Measurements from ENCODE around the gene ANO1. TPM values are rescaled to one million over a fixed set of nuclear protein-coding genes. Genes with fewer than 3 reads are reported as not detected.

The ANO1 gene
- total and polyA plus RNA-seq, 2 of the 8 experiments (the other 6 are each of a cell fraction or from before 2014, with no cell fraction given), result 4.7 to 5.0 TPM

GRCh38 chr11:70115778-70116177, 37.7 kb downstream of the ANO1 start:
- TF ChIP-seq EGR1 (IDR thresholded peaks at IDR 0.05; ENCODE audit: borderline replicate concordance, low read depth, low read length) (no peak), BRCA1 (IDR thresholded peaks at IDR 0.05; ENCODE audit: low read depth, low read length) (no peak), RXRA (IDR thresholded peaks at IDR 0.05; ENCODE audit: insufficient read depth, low read depth, low read length) (no peak), ASH2L (IDR thresholded peaks at IDR 0.05; ENCODE audit: low read length) (no peak), SIX5 (IDR thresholded peaks at IDR 0.05; ENCODE audit: low read depth, low read length) (no peak)
- ChIA-PET CTCF (ENCODE audit: partially characterized antibody) (interaction anchor here (1.0 to 1.7 kb wide), 4 partner anchors 26 to 199 kb away, joined by 3 to 5 read pairs (median 4); no protein-coding TSS in a partner anchor), POLR2A (ENCODE audit: partially characterized antibody) (no interaction called here)
- Histone ChIP-seq H2BK12ac (ENCODE audit: low read depth, low read length) (no peak overlapping the region), H3K9ac (replicated peaks in 1 of 4; ENCODE audit: extremely low read depth in 1 of 4, low read depth in 3 of 4, low read length in 3 of 4) (no peak overlapping the region), H3K36me3 (ENCODE audit: control insufficient read depth in 2 of 4, insufficient read depth in 4 of 4, low read length in 3 of 4) (no peaks in the 10 kb centered on the region), H2BK20ac (ENCODE audit: low read length) (no peak overlapping the region), H3K9me3 (ENCODE audit: insufficient read depth in 2 of 2, low read depth in 1 of 2, low read length in 1 of 2) (no peaks in the 10 kb centered on the region), H3K23ac (ENCODE audit: insufficient read length) (no peak overlapping the region), H2BK5ac (ENCODE audit: low read depth, low read length) (no peak overlapping the region), H4K5ac (ENCODE audit: insufficient read length, low read depth, low read length) (no peak overlapping the region), H3K79me2 (ENCODE audit: control insufficient read depth in 1 of 2, insufficient read depth in 2 of 2, low read length in 2 of 2) (no peaks in the 10 kb centered on the region), H3K4me1 (replicated peaks in 1 of 4; ENCODE audit: control insufficient read depth in 3 of 4, insufficient read depth in 4 of 4, low read length in 3 of 4) (peaks cover 0 to 7% (median 5%) of the 10 kb centered on the region in 4 experiments; a peak in 4 of 7 replicates), H3K14ac (ENCODE audit: insufficient read length) (no peak overlapping the region), H3K18ac (ENCODE audit: extremely low read depth, low read length) (no peak overlapping the region), H3K56ac (replicated peaks; ENCODE audit: insufficient read length, low read depth, low read length) (no peak overlapping the region), H4K91ac (replicated peaks; ENCODE audit: insufficient read length, low read length) (no peak overlapping the region), H3K27me3 (replicated peaks in 1 of 4; ENCODE audit: control insufficient read depth in 3 of 4, extremely low read depth in 1 of 4, insufficient read depth in 3 of 4, low read length in 3 of 4) (no peaks in the 10 kb centered on the region), H2AFZ (ENCODE audit: low read length) (no peak overlapping the region), H2BK15ac (ENCODE audit: low read length) (no peak overlapping the region; the same call in 1 of the 2 replicates), H3K79me1 (ENCODE audit: low read depth, low read length) (no peaks in the 10 kb centered on the region), H4K20me1 (replicated peaks in 1 of 2; ENCODE audit: control insufficient read depth in 1 of 2, insufficient read depth in 2 of 2, low read length in 2 of 2) (peaks cover 0 to 3% of the 10 kb centered on the region in 2 experiments), H4K8ac (ENCODE audit: extremely low read depth, insufficient read depth, low read length) (no peak overlapping the region), H3K27ac (ENCODE audit: low read depth, low read length) (no peak overlapping the region), H3K4me3 (ENCODE audit: extremely low read depth in 1 of 4, insufficient read depth in 2 of 4, low read depth in 3 of 4, low read length in 4 of 4) (no peak overlapping the region), H2BK120ac (replicated peaks; ENCODE audit: low read depth, low read length) (no peak overlapping the region), H3K4ac (replicated peaks; ENCODE audit: insufficient read length, low read depth, low read length) (no peak overlapping the region), H3K23me2 (ENCODE audit: low read depth, low read length) (peaks cover 15% of the 10 kb centered on the region; the same call in 1 of the 2 replicates), H2AK5ac (ENCODE audit: low read depth, low read length) (no peak overlapping the region), H3K4me2 (ENCODE audit: insufficient read depth in 1 of 2, low read depth in 2 of 2, low read length in 2 of 2) (no peak overlapping the region)
- 89% methylated on average over 8 of the region's 8 CpGs; no CpG with 5 or more reads in 1 of the 2 experiments for WGBS, 2 experiments (ENCODE audit: extremely low coverage in 1 of 2, insufficient coverage in 1 of 2, insufficient read length in 1 of 2, insufficient replicate concordance in 2 of 2, low coverage in 1 of 2, low lambda C conversion rate in 2 of 2, missing lambda C conversion rate in 1 of 2)
- no peak for DNase-seq (ENCODE audit: low read depth in 1 of 2, low spot score in 2 of 2)
- FAIRE-seq, result no peak
